ENCODE measurements around the gene RFTN1. TPM values are rescaled to one million over a fixed set of nuclear protein-coding genes. Genes with fewer than 3 reads are reported as not detected.
"Not testable (repeated sequence)": the region's sequence is repeated elsewhere in the genome, so short reads cannot be mapped to it uniquely, and the experiment has no call there.

The RFTN1 gene
- total RNA-seq, 1 donor from 2014 or later = 76.0 TPM

GRCh38 chr3:16507578-16508242 is 5.8 kb downstream of the RFTN1 start:
- DNase-seq (ENCODE audit: low read depth) = no peak

DNA sequence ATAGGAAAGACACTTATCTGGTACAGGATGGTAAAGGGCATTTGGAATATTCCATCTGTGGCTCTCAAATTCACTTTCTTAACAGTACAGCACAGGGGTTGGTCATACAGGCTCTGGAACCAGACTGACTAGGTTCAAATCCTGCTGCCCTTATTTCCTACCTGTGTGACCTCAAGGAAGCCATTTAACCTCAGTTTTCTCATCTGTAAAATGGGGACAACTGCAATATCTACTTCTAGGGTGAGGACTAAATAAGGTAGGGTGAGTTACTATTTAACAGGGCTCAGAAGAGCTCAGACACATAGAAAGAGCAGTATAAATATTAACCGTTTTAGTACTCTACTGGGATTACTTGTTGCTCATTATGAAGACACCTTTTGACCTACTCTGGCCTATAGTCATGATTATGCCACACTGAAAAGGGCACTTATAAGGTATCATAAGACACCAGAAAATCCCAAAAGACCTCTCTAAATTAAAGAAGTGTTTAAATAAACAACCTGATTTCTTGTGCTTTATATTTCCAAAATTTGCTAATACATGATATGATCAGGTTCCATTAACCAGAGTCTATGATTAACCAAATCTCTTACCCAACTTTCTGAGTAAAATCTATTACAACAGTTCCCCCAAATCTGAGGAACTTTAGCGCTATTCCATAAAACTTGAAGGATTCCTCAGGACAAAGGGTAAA is 6.5 kb downstream of the RFTN1 start:
- DNase-seq (ENCODE audit: low read depth) = no peak

DNA sequence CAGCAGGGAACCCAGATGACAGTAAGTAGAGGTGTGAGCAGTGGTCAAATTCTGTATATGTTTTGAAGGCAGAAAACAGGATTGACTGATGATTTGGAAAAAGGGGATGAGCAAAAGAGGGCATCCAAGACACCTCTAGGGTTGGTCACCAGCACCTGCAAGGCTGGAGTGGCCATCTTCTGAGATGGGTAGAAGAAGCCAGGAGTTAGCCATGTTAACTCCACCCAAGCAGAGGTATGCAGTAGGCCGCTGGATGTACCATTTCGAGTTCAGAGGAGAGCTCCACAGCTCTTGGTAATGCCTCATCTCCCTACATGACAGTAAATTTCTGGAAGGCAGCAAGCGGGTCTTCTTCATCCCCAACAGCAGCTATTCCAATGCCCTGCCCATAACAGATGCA is 7.0 kb downstream of the RFTN1 start:
- DNase-seq (ENCODE audit: low read depth) = no peak

DNA sequence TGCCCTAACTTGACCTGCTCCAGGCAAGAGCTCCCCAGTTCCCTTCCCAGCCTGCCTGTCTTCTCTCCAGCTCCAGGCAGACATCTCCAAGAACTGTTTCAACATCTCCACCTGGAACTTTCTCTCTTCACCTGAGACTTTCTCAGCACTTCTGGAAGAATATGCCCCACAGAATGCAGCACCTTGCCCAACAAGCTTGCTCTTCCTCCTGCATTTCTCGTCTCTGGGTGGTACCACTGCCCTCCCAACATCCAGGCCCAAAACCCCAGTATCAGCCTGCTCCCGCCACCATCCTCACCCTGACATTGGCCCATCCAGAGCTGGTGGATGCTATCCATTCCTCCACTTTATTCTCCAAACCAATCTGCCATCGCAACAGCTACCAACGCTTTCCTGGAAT is 8.8 kb downstream of the RFTN1 start:
- DNase-seq (ENCODE audit: low read depth) = no peak

GRCh38 chr3:16504242-16504641 is 9.3 kb downstream of the RFTN1 start:
- no peak for DNase-seq (ENCODE audit: low read depth)

- DNase-seq (ENCODE audit: low read depth) = no peak
Observed at GRCh38 chr3:16503191-16503776, 10.2 kb downstream of the RFTN1 start.

- no peak for DNase-seq (ENCODE audit: low read depth)
Observed at GRCh38 chr3:16502347-16502908, 11.1 kb downstream of the RFTN1 start.

DNA sequence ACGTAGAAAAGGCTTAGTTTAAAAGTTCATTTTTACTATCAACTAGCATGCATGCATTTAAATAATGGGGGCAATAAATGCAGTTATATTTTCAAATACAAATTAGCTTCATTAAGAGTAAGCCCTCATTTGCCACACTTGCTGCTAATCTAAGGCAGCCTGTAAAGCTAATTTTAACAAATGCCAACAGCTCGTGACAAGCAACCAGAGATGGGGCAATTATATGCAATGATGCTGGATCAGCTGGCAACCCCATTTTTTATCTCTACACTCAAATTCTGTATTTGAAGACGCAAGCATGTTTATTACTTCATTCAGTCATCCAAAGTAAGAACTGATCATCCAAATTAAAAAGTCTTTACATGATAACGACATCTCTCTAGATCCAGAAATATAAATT is 12.1 kb downstream of the RFTN1 start:
- DNase-seq (ENCODE audit: low read depth) = no peak

DNA sequence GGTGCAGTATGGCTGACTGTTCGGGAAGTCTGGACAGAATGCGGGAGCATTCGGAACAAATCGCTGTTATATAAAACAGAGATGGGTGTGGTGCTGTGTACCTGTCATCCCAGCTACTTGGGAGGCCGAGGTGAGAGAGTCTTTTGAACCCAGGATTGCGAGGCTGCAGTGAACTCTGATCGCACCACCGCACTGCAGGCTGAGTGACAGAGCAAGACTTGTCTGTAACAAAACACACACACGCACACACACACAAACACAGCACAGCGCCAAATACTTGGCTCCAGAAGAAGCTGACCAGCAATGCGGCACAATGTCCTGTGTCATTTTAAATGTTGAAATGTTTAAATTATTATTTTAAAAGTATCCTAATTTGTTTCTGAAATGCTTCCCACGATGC is 12.6 kb downstream of the RFTN1 start:
- no peak for DNase-seq (ENCODE audit: low read depth)

DNA sequence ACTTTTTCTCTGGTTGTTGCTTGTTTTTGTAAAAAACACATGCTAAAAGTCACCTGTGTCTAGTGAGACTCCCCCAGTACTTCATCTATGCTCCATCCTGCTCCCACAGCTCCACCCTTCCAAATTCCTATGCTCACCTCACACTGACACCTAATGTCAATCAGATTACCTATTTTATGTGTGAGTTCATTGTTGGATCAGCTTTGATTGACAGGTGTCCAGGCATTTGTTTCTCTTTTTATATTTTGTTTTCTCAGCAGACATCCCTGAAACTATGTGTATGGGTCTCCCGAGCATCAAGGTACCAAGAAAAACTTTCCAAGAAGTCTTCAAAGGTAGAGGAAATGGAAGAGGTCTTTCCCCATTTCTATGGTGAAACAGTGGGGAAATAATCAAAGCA is 13.4 kb downstream of the RFTN1 start:
- DNase-seq (ENCODE audit: low read depth) = no peak

DNA sequence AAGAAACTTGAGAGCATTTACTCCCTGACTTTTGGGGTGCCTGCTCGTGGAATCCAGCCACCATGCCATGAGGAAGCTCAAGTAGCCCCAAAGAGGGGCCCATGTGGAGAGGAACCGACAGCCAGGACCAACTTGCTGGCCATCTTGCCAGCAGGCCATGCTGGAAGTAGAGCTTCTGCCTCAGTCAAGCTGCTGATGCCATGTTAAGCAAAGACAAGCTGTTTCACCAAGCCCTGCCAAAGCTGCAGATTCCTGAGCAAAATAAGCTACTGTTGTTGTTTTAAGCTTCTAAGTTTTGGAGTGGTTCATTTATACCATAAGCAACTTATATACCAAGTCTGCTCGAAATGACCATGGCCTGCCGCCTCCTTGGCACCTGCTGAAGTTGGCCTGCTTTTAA is 14.1 kb downstream of the RFTN1 start:
- DNase-seq (ENCODE audit: low read depth) = no peak

DNA sequence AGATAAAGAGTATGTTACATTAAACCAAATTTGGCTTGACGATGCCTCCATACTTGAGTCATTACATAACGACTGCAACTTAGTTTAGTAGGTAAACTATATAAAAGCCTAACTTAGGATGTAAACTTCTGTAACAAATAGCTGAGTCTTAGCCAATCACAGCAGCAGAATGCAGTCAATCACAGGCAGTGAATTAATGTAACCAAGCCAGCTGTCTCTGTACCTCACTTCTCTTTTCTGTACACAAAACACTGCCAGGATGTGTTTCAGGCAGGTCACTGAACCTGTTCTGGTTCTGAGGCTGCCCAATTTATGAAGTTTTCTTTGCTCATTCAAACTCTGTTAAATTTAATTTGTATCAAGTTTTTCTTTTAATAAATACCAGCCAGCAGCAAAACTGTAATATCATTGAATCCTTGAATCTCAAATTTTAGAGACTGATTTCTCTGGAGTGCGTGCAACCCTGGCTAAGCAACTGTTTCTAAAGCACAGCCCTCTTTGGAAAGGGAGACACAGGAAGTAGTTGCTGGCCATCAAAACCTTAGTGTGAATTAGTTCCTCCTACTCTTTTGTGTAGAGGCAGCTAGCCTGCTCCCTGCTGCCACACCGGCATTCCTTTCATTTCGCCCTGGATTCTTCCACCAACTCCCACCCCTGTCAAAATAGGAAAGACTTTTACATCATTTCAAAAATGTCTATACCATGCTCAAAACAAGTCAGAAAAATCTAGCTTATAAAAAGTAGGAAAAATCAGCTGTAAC is 15.2 kb downstream of the RFTN1 start:
- DNase-seq (ENCODE audit: low read depth) = no peak

- no peak for DNase-seq (ENCODE audit: low read depth)
Observed at GRCh38 chr3:16496408-16497222, 16.9 kb downstream of the RFTN1 start.

DNA sequence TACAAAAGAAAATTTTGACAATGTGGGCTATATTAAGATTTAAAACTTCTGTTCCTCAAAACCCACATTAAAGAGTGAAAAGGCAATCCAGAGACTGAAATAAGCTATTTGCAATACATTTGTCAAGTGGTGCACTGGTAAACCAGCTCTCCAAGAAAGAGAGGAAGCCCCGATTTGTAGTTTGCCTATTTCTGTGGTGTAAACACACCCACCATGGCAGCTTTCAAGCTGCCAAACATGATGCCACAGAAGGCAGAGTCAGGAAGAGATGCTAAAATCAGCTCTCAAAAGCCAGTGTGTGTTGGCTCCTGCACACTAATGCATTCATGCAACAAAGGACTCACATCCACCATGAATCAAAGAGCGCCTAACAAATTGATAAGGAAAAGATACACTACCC is 17.5 kb downstream of the RFTN1 start:
- no peak for DNase-seq (ENCODE audit: low read depth)

GRCh38 chr3:16494814-16495431 is 18.6 kb downstream of the RFTN1 start:
- no peak for DNase-seq (ENCODE audit: low read depth)

GRCh38 chr3:16494094-16494493 is 19.4 kb downstream of the RFTN1 start:
- DNase-seq (ENCODE audit: low read depth) = no peak

- DNase-seq (ENCODE audit: low read depth) = no peak
Observed at GRCh38 chr3:16490062-16490619, 23.4 kb downstream of the RFTN1 start.

DNA sequence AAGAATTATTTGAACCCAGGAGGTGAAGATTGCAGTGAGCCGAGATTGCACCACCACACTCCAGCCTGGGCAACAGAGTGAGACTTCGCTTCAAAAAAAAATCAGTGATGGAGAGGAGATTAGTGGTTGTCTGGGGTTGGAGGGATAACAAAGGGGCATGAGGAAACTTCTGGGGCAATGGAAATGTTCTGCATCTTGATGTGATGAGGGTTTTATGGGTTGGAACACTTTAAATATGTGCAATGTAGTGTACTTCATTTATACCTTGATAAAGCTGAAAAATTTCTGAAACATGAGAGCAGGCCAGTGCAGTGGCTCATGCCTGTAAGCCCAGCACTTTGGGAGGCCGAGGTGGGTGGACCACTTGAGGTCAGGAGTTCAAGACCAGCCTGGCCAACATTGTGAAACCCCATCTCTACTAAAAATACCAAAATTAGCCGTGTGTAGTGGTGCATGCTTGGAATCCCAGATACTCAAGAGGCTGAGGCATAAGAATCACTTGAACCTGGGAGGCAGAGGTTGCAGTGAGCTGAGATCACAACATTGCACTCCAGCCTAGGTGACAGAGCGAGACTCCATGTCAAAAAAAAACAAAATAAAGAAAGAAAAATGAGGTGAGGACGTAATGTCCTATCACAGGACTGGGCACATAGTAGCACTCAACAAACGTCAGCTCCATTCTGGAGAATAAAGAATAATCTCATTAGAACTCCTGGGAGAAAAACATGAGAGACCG is 24.0 kb downstream of the RFTN1 start:
- not testable (repeated sequence) for DNase-seq (ENCODE audit: low read depth)

DNA sequence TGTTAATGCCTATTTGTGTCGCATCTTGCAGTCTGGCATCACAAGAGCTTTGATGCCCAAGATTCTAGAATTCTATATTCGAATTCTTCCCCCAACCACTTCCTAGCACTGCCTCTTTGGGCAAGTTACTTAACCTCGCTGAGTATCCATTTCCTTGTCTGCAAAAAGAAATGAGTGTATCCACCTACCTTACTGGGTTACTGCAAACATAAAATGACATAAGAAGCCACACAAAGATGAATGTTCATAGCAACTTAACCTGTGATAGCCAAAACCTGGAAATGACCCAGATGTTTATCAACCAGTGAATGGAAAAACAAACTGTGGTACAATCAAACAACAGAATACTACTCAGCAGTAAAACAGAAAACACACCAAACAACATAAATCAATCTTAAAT is 24.9 kb downstream of the RFTN1 start:
- DNase-seq (ENCODE audit: low read depth) = no peak
